NCI-H2196 (cell line): Measurements from ENCODE around the gene THSD7A.

ENCODE experiments used
- DNase-seq: peaks from one replicate; lab custom pipeline; 2025; ENCODE audit not compliant: unreplicated experiment; lab: John Stamatoyannopoulos, UW

THSD7A gene

GRCh38 chr7:11638011-11638774, 193.8 kb downstream of the THSD7A start:
- DNase-seq = no peak

GRCh38 chr7:11636274-11636673, 195.7 kb downstream of the THSD7A start:
- no peak for DNase-seq

GRCh38 chr7:11633310-11633709, 198.7 kb downstream of the THSD7A start:
- DNase-seq = no peak

GRCh38 chr7:11630355-11630754, 201.6 kb downstream of the THSD7A start:
- no peak for DNase-seq

- DNase-seq = no peak
Measured at GRCh38 chr7:11625669-11626068, 206.3 kb downstream of the THSD7A start.

GRCh38 chr7:11623093-11623678, 208.8 kb downstream of the THSD7A start:
- no peak for DNase-seq

GRCh38 chr7:11620406-11621253, 211.4 kb downstream of the THSD7A start:
- DNase-seq = no peak

- DNase-seq = no peak
Measured at GRCh38 chr7:11616466-11616865, 215.5 kb downstream of the THSD7A start.

- DNase-seq = no peak
Measured at GRCh38 chr7:11615174-11615573, 216.8 kb downstream of the THSD7A start.

- DNase-seq = no peak
Measured at GRCh38 chr7:11613292-11613930, 218.6 kb downstream of the THSD7A start.

- no peak for DNase-seq
Measured at GRCh38 chr7:11612737-11613136, 219.3 kb downstream of the THSD7A start.

GRCh38 chr7:11609096-11609670, 222.8 kb downstream of the THSD7A start:
- no peak for DNase-seq

- no peak for DNase-seq
Measured at GRCh38 chr7:11607686-11608085, 224.3 kb downstream of the THSD7A start.

- DNase-seq = no peak
Measured at GRCh38 chr7:11605749-11606148, 226.2 kb downstream of the THSD7A start.

- DNase-seq = no peak
Measured at GRCh38 chr7:11604505-11604904, 227.5 kb downstream of the THSD7A start.

- no peak for DNase-seq
Measured at GRCh38 chr7:11601761-11602160, 230.2 kb downstream of the THSD7A start.

- DNase-seq = no peak
Measured at GRCh38 chr7:11593322-11593721, 238.7 kb downstream of the THSD7A start.

GRCh38 chr7:11592699-11593098, 239.3 kb downstream of the THSD7A start:
- no peak for DNase-seq

- no peak for DNase-seq
Measured at GRCh38 chr7:11591943-11592342, 240.1 kb downstream of the THSD7A start.

- no peak for DNase-seq
Measured at GRCh38 chr7:11591055-11591633, 240.9 kb downstream of the THSD7A start.

GRCh38 chr7:11589251-11589650, 242.7 kb downstream of the THSD7A start:
- no peak for DNase-seq
